ENCODE results near the gene MUC6.

MUC6 gene

GRCh38 chr11:997907-998306 lies 38.6 kb downstream of the MUC6 start:
- TF ChIP-seq FOXP2 (optimal IDR thresholded peaks at IDR 0.05; ENCODE audit: borderline replicate concordance, extremely low read depth, extremely low read length, insufficient read depth) (no peak), SIN3A (IDR thresholded peaks at IDR 0.05; ENCODE audit: borderline replicate concordance, insufficient read depth, low read length) (no peak), REST (IDR thresholded peaks at IDR 0.05; ENCODE audit: insufficient read depth in 1 of 2, low read depth in 2 of 2, low read length in 2 of 2) (no peak), POLR2AphosphoS5 (IDR thresholded peaks at IDR 0.05; ENCODE audit: low read depth, low read length) (no peak), TAF1 (IDR thresholded peaks at IDR 0.05; ENCODE audit: borderline replicate concordance, insufficient read depth, low read length) (no peak)

- TF ChIP-seq TAF1 (IDR thresholded peaks at IDR 0.05; ENCODE audit: borderline replicate concordance, insufficient read depth, low read length) (no peak), REST (IDR thresholded peaks at IDR 0.05; ENCODE audit: insufficient read depth in 1 of 2, low read depth in 2 of 2, low read length in 2 of 2) (no peak), FOXP2 (optimal IDR thresholded peaks at IDR 0.05; ENCODE audit: borderline replicate concordance, extremely low read depth, extremely low read length, insufficient read depth) (no peak), SIN3A (IDR thresholded peaks at IDR 0.05; ENCODE audit: borderline replicate concordance, insufficient read depth, low read length) (no peak), POLR2AphosphoS5 (IDR thresholded peaks at IDR 0.05; ENCODE audit: low read depth, low read length) (no peak)
These were observed 39.8 kb downstream of the MUC6 start for GRCh38 chr11:996681-997080.

- TF ChIP-seq TAF1 (IDR thresholded peaks at IDR 0.05; ENCODE audit: borderline replicate concordance, insufficient read depth, low read length): no peak
- TF ChIP-seq POLR2AphosphoS5 (IDR thresholded peaks at IDR 0.05; ENCODE audit: low read depth, low read length): peak; percentile 34; the same call in 1 of the 2 replicates
- peak; percentile 21 for TF ChIP-seq FOXP2 (optimal IDR thresholded peaks at IDR 0.05; ENCODE audit: borderline replicate concordance, extremely low read depth, extremely low read length, insufficient read depth)
These were observed 40.6 kb downstream of the MUC6 start for GRCh38 chr11:995752-996420.

- no peak for TF ChIP-seq FOXP2 (optimal IDR thresholded peaks at IDR 0.05; ENCODE audit: borderline replicate concordance, extremely low read depth, extremely low read length, insufficient read depth)
- TF ChIP-seq REST (IDR thresholded peaks at IDR 0.05; ENCODE audit: insufficient read depth in 1 of 2, low read depth in 2 of 2, low read length in 2 of 2): no peak
- no peak; the same call in 1 of the 2 replicates for TF ChIP-seq POLR2AphosphoS5 (IDR thresholded peaks at IDR 0.05; ENCODE audit: low read depth, low read length)
- TF ChIP-seq TAF1 (IDR thresholded peaks at IDR 0.05; ENCODE audit: borderline replicate concordance, insufficient read depth, low read length): no peak
- no peak for TF ChIP-seq SIN3A (IDR thresholded peaks at IDR 0.05; ENCODE audit: borderline replicate concordance, insufficient read depth, low read length)
These were observed 41.3 kb downstream of the MUC6 start for GRCh38 chr11:995044-995751.

GRCh38 chr11:993632-994167 lies 42.8 kb downstream of the MUC6 start:
- TF ChIP-seq REST (IDR thresholded peaks at IDR 0.05; ENCODE audit: insufficient read depth in 1 of 2, low read depth in 2 of 2, low read length in 2 of 2) (peak; percentile 17 to 62; a peak in 1 of 4 replicates), TAF1 (IDR thresholded peaks at IDR 0.05; ENCODE audit: borderline replicate concordance, insufficient read depth, low read length) (no peak)

Data from PFSK-1 (cell line).